GM18508 (cell line): ENCODE data around the gene RNF166.
A peak's percentile ranks its signal among the peaks of the same experiment; 100 is the strongest.
"Not testable (repeated sequence)": the region's sequence is repeated elsewhere in the genome, so short reads cannot be mapped to it uniquely, and the experiment has no call there.

Experiments used
- ATAC-seq: cut with Tn5 transposase; IDR thresholded peaks from one replicate; pipeline ENCODE4 v1.9.1; 2021; ENCODE audit warnings: moderate number of reproducible peaks; ENCODE audit not compliant: insufficient read depth, unreplicated experiment

RNF166 gene

DNA sequence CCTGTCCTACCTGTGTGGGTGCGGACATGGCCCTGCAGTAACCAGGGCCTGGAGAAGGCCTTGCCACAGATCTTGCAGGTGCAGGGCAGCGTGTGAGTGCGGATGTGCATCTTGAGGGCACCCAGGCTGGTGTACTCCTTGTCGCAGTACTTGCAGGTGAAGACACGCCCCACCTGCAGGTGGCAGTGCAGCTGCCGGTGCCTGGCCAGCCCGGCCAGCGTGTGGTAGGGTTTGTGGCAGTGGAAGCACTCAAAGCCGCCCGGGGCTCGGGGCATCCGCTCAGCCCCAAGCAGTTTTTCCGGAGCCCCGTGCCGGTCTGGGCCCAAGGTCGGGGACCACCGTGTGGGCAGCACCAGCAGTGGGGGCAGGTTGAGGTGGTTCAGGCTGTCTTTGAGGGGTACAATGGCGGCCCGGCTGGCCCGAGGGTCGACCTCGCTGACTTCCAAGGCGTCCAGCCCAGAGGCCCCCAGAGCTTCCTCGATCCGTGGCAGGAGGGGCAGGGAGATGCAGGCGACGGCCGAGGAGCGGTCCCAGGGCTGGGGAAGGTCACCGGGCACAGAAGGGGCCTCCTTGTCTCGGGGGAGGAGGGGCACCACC, 25.0 kb downstream of the RNF166 start:
- ATAC-seq = no peak

DNA sequence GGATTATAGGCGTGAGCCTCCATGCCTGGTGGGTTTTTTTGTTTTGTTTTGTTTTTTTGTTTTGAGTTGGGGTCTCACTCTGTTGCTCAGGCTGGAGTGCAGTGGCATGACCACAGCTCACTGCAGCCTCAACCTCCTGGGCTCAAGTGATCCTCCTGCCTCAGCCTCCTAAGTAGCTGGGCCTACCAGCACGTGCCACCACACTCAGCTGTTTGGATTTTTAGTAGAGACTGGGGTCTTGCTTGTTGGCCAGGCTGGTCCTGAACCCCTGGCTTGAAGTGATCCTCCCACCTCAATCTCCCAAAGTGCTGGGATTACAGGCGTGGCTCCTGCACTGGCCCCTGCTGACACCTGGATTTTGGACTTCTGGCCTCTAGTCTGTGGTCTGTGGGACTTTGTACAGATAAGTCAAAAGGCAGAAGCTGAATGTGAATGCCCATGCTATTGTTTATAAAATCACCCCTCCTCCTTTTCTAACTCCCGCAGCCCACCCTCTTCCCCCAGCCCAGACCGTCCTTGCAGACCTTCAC, 25.6 kb downstream of the RNF166 start:
- no peak for ATAC-seq

DNA sequence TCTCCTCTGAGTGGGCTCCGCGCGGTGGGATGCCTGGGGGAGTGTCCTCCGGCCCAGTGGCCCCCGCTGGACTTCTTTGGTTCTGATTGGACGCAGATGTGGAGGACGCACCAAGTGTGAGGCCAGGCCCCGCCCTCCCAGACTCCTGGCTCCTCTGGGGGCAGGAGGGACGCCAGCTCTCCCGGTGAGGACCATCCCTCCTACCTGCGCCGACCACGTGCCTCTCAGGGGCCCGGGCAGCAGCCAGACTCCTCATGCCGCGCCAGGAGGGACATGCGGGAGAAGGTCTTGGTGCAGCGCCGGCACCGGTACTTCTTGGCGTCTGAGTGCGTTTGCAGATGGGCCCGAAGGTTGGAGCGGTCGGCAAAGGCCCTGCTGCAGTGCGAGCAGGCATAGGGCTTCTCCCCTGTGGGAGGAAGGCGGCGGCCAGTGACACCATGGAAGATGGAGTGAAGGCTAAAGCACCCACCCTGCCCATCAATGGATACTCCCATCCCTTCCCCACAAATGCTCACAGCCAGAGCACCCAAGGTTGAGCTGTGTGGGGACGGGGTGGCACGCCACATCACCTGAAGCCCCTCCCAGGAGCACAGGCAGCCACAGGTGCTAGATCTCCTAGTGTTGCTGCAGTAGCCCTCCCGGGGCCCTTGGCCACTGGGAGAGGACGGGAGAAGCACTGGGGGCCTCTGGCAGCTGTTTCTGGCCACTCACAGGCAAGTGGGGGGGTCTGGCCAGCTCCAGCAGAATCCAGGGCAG, 27.8 kb downstream of the RNF166 start:
- no peak for ATAC-seq

DNA sequence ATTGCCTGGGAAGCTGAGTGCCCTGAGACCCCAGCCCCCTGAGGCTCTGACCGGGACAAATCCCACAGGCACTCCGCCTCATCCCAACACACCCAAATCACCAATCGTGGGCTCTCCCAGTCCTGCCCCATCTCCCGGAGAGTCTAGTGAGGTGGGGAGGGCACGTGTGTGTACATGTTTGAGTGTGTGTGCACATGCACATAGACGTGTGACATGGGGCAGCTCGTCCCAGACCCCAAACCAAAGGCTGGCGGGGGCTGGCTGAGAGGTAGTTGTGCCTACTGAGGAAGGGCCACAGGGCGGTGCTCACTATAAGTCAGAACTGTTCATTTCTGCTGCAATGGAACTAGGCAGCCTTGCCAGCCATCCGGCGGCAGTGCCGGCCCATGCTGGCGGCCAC, 28.5 kb downstream of the RNF166 start:
- no peak for ATAC-seq

DNA sequence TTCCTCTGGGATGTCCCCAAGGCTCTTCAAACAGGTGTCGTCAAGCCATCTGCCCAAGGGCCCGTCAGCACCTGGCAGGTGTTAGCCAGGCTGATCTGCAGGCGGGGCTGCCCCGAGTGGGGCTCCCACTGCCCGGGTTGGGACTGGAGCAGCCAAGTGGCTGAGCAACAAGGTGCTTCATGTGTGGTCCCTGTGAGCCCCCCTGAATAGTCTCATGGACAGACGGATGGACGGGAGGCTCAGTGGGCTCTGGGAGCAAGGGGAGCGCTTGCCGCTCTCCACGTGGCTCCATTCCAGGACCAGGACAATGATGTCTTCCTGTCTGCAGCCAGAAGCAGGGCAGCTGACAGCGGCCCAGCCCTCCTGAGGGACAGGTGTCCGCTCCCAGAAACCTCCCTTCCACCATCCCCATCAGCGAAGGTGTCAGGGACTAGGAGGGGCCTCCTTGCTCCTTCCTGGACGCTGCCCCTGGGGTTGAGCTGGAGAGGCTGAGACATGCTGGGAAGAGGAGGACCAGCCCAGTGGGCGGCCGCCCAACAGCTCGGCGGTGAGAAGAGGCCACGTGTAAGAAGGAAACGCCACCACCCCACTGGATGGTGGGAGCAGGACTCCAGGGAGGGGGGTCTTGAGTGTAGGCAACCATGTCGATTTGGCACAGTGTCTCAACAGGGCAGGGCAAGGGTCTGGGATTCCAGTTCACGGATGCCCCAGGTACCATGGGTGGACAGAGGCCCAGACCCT, 29.5 kb downstream of the RNF166 start:
- no peak for ATAC-seq

DNA sequence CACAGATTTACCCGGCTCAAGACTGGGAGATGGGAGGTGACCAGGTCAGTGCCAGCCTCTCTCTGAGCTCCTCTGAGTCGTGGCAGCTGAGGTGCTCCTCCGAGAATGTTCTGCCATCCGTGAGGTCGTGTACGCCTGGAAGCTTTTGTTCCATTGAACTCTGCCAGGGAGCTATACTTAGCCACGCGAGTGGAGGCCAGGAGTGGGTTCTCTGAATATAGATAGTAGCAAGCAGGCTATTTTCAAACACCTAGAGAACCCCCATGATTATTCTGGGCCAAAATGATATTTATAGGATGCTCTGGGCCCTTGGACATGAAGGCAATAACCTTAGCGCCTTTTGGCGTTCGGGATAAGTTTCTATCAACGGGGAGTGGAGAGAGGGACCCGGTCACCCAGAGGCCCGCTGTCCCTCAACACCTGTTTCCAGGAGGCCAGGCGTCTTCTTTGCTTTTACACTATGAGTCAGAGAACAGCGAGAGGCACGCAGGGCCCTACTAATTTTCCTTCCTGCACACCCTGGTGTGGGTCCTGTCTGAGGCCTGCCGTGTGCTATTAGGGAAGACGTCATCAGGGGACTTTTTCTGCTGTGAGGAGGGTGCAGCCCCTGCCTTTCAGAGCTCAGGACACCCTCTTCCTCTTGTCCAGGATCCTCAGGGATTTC, 32.4 kb downstream of the RNF166 start:
- no peak for ATAC-seq

DNA sequence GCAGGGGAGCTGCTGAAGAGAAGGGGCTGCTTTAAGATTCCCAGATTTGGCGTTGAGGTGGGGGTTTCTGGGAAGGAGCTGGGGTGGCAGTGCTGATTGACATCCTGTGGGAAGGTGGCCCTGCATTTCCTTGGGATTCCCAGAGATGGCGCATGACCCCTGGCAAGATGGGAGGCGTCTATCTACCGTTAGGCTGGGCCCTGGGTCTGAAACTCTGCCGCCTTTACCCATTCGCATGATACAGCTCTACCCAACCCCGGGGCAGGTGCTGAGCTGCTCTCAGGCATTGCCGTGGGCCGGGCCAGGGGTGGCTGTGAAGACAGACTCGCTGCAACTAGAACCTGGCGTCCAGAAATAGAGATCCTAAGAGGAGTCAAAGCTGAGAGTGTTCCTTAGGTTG, 33.4 kb downstream of the RNF166 start:
- no peak for ATAC-seq

DNA sequence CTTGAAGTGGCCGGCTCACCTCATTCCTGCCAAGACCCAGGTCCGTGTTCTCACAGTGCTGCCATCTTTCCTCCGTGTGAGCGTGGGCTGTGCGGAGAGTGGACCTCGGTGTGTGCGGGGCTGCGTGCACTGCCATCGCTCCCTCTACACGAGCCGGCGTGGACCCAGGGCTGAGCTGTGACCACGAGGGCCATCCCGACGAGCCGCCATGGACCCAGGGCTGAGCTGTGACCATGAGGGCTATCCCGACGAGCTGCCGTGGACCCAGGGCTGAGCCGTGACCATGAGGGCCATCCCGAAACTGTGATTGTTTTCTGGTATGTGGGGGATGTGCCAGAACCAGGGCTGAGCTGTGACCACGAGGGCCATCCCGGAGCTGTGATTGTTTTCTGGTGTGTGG, 34.4 kb downstream of the RNF166 start:
- no peak for ATAC-seq

DNA sequence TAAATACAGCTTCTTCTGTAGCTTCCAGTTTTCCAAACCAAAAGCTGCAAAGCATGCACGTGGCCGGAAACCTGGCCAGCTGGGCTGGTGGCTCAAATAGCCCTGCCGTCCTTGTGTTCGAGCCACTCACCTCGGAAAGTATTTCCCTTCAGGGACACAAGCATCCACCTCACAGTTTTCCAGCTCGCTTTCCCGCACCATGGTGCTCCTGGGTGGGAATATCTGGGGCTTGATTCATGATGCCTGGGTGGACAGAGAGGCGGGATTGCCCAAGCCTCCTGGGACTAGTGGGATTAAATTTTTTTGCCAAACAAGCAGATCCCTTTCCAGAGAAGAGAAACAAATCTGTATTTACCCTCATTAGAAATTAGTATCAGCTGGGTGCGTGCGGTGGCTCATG, 36.2 kb downstream of the RNF166 start:
- ATAC-seq = no peak

DNA sequence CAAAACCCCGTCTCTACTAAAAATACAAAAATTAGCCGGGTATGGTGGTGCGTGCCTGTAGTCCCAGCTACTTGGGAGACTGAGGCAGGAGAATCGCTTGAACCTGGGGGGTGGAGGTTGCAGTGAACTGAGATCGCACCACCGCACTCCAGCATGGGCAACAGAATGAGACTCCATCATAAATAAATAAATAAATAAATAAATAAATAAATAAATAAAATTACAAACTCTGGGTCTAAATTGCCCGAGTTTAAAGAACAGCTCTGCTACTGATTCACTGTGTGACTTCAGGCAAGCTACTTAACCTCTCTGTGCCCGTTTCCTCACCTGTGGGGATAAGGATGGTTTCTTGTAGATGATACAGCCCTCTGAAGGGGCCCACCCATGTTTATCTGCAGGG, 36.7 kb downstream of the RNF166 start:
- not testable (repeated sequence) for ATAC-seq

DNA sequence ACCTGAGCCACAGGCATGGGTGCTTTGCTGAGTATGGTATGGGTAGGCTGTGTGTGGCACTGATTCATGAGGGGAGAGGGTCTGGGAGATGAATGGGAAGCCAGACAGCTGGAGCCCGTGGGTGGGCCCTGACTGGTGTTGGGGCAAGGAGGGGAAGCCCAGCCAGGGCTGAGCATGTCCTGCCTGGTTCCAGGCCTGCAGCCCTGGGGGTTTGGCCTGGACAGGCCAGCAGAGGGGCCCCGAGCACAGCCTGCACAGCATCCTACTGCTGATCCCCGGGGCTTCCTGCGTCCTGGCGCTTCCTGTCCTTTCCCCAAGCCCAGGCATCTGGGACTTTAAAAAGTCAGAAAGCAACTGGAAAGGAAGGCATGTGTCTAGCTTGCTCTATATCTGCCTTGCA, 38.7 kb downstream of the RNF166 start:
- no peak for ATAC-seq

DNA sequence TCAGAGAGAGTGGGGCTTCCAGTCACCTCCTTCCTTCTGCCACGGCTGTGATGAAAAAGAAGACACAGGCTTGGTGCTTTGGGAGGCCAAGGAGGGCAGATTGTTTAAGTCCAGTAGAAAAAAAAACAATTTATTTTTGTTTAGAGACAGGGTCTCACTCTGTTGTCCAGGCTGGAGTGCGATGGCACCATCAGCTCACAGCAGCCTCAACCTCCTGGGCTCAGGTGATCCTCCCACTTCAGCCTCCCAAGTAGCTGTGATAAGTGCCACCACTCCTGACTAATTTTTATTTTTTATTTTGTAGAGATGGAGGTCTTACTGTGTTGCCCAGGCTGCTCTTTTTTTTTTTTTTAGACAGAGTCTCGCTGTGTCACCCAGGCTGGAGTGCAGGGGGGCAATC, 40.6 kb downstream of the RNF166 start:
- ATAC-seq = no peak

DNA sequence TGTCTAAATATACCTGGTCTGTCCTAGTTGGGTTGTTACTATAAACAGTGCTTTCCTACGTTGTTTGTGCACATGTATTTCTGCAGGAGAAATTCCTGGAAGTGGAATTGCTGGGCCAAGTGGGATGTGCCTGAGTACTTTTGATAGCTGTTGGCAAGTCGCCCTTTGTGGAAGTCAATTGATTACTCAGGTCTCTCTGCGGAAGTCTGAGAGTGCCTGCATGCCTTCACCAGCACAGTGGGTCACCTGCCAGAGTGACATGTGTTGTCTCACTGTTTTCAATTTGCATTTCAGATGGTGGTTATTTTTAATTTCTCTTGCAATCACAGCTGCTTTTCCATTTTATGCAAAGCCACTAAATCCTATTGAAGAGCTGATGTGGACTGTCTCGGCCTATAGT, 41.1 kb downstream of the RNF166 start:
- ATAC-seq = no peak

DNA sequence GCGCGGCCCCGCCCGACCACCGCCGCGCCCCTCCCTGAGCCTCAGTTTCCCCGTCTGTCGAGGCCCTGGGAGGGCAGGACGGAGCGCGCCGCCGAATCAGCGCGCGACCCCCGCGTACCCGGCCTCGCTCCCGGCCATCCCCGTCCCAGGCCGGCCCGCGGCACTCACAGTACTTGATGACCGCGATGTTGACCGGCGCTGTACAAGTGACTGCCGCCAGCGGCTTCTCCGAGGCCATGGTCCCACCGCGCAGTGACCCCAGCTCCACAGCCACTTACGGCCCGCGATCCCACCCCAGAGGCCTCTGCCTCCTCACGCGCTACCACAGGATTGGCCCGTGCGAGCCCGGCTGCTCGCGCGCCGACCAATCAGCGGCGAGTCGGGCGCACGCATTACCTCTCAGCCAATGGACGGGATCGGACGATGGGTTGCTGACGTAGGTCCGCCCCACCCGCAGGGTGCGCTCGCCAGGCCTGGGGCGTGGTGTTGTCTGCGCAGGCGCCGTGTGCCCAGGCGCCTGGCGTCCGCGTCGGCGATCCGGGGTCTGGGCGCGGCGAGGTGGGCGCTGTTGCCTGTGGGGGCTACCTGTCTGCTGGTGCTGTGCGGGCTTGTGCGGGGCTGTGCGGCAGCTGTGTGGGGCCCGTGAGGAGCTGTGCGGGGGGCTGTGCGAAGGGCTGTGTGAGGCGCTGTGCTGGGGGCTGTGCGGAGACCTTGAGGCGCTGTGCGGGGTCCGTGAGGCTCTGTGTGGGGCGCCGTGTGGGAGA, 43.2 kb downstream of the RNF166 start, which contains the start of gene MVD:
MVD (minus strand) TSS at position 249 of the 764 bp plus-strand sequence; CDS start at position 238, 11 bp downstream.
- ATAC-seq = peak; percentile 79

DNA sequence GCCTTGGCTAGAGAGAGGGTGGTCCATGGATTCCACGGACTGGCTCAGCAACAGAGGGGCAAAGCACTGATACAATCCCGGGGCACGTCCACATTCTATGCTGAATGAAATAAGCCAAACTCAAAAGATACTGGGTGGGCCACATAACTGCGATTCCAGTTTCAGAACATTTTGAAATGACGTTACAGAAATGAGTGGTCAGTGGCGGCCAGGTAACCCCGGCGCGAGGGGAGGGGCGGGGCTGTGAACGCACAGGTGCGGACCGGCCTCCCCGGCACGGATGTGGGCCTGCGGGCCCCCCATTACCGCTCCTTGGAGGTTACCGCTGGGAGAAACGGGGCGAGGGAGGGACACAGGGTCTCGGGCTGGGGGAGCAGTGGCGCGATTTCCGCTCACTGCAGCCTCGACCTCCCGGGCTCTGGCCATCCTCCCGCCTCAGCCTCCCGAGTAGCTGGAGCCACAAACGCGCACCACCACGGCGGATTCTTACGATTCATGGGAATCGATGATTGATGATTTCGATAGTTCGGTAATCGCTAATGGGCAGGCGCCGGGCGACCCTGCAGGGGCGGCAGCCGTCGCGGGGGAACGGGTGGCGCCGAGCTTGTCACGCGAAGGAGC, 43.9 kb downstream of the RNF166 start:
- ATAC-seq = no peak

DNA sequence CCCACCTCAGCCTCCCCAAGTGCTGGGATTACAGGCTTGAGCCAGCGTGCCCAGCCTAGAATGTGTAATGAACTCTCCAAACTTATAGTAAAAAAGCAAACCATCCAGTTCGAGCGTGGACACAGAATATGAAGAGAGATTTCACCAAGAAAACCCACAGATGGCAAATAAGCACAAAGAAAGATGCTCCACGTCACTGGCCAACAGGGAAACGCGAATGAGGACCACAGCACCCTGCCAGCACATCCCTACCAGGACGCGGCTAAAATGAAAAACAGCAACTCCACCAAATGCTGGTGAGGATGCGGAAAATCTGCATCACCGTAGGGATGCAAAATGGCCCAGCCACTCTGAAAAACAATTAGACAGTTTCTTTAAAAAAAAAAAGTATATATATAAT, 44.7 kb downstream of the RNF166 start:
- ATAC-seq = no peak

DNA sequence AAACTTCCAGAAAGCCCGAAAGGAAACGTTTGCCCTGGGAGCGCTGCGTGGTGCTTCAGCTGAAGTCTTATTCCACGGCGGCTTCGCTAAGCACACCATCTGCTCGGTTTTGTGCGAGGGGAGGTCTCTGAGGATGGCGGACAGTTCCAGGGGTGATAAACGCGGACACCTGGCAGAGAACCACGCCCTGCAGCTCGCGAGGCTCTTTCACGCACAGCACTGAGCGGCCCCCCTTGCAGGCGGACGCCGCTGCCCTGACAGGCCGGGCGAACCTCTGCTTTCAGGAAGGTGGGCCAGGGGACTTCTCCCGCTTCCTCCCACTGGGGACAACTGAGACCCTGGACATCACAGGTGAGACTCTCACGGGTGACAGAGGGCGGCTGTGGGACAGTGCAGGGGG, 47.0 kb downstream of the RNF166 start:
- no peak for ATAC-seq

DNA sequence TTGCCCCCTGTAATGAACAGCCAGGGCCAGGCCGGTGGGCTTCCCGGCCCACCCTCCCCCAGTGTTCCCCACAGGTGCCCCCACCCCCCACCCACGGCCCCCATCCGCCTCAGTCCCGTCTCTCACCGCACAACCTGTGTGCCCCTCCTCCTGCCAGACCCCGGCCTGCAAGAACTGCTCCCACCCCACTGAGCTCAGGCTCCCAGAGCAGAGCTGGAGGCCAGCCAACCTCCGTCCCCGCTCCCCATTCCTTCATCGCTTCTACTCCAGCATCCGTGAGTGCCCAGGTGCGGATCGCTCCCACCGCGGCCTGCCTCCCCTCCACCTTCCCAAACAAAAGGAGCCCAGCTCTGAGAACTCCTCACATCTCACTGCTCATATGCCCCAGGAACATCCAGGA, 47.5 kb downstream of the RNF166 start:
- no peak for ATAC-seq

DNA sequence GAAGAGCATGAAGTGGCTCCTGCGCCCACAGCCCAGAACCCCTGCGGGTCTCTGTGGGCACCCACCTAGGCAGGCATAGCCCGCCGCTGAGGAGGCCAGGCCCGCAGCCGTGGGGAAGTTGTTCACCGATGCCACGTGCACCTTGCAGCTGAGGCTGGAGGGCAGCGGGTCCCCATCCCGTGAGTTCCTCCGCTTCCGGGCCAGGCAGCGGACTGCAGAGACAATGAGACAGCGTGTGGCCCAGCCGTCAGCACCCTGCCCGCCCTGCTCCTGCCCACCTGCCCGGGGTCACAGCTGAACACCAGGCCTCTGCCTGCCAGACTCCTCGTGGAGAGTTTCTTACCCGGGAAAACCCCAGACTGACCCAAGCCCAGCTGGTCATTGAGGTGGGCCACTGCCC, 48.8 kb downstream of the RNF166 start:
- no peak for ATAC-seq
